Sigmoid colon (tissue), 4 donors: ENCODE results near the gene HVCN1.

Source experiments
- CTCF ChIP-seq, 4 experiments: fragments of 450-650 bp in 3 of 4; fragments of 200-600 bp in 1 of 4; IDR thresholded peaks; one replicate each; pipeline ENCODE4 v1.5.1; 2016 to 2019; ENCODE audit warnings: antibody characterized with exemption in 4 of 4, mild to moderate bottlenecking in 3 of 4, moderate library complexity in 2 of 4
- EP300 ChIP-seq, 4 donors: sonication (generic); formaldehyde crosslinking; IDR thresholded peaks; one replicate each; pipeline ENCODE4 v1.6.1; 2017; ENCODE audit warnings: antibody characterized with exemption in 4 of 4
- POLR2A ChIP-seq, 2 donors: fragments of 450-650 bp; IDR thresholded peaks; one replicate each; pipeline ENCODE4 v1.6.1; 2016; ENCODE audit warnings: antibody characterized with exemption in 2 of 2, mild to moderate bottlenecking in 2 of 2, moderate library complexity in 2 of 2
- POLR2AphosphoS5 ChIP-seq, 4 donors: sonication (generic); formaldehyde crosslinking; IDR thresholded peaks; one replicate each; pipeline ENCODE4 v1.6.1; 2017; ENCODE audit warnings: antibody characterized with exemption in 4 of 4

DNA sequence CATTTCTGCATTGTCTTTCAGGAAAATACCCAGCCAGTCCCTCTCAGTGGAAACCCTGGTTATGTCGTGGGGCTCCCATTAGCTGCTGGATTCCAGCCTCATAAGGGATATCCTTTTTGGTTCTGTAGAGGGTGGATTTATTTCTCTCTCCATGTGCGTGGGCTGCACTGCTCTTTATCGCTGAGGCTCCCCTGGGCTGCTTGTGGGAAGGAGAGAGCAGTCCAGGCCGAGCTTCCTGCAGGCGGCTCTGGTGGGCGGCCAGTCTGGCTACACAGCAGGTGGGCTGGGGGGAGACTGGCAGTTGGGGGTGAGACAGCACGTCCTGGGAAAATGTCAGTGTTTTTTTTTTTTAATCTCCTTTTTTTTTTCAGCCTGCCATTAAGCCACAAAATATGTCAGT, 47.4 kb downstream of the HVCN1 start:
- TF ChIP-seq CTCF (IDR thresholded peaks at IDR 0.05) (no peak), EP300 (IDR thresholded peaks at IDR 0.05) (no peak), POLR2A (IDR thresholded peaks at IDR 0.05) (no peak), POLR2AphosphoS5 (IDR thresholded peaks at IDR 0.05) (no peak)
